ENCODE data around the gene THUMPD3. TPM values are rescaled to one million over a fixed set of nuclear protein-coding genes. Genes with fewer than 3 reads are reported as not detected.

The THUMPD3 gene
- total and polyA plus RNA-seq, 9 of the 15 experiments (the other 6 are each of a cell fraction or from before 2014, with no cell fraction given) = 58.3 to 132 (median 113) TPM

- TF ChIP-seq ZBTB40 (IDR thresholded peaks at IDR 0.05) (peak; percentile 90), ZBTB40 (CRISPR knock-in tag; IDR thresholded peaks at IDR 0.05) (no peak), CHD4 (IDR thresholded peaks at IDR 0.05; ENCODE audit: insufficient read depth, insufficient replicate concordance, low read depth, low read length, poor library complexity, severe bottlenecking) (no peak), ZBTB7A (IDR thresholded peaks at IDR 0.05; ENCODE audit: borderline replicate concordance, control insufficient read depth, low read depth, low read length) (peak; percentile 36; the same call in 1 of the 2 replicates), MXI1 (IDR thresholded peaks at IDR 0.05; ENCODE audit: low read depth, low read length) (peak; percentile 56; the same call in 1 of the 2 replicates), MEF2D (tag; conservative IDR thresholded peaks at IDR 0.05; ENCODE audit: low read depth) (no peak), CCNT2 (IDR thresholded peaks at IDR 0.05; ENCODE audit: borderline replicate concordance, extremely low read depth, insufficient read length, low read depth, low read length) (peak; percentile 97), YY1 (IDR thresholded peaks at IDR 0.05; ENCODE audit: borderline replicate concordance in 1 of 3, control insufficient read depth in 1 of 3, extremely low read depth in 1 of 3, insufficient read depth in 3 of 3, insufficient read length in 1 of 3, insufficient replicate concordance in 2 of 3, low read depth in 1 of 3, low read length in 2 of 3) (peak; percentile 62 to 91 (median 74)), RFX5 (IDR thresholded peaks at IDR 0.05; ENCODE audit: low read depth, low read length) (0 out of 2 replicates have a peak, but pooled peaks have one; percentile 36), ID3 (CRISPR knock-in tag; IDR thresholded peaks at IDR 0.05) (no peak), ID3 (tag; IDR thresholded peaks at IDR 0.05) (peak; percentile 42; the same call in 1 of the 2 replicates), HNRNPLL (IDR thresholded peaks at IDR 0.05; ENCODE audit: low read depth, low read length, poor library complexity, severe bottlenecking) (peak; percentile 82), HNRNPK (IDR thresholded peaks at IDR 0.05; ENCODE audit: low read depth, low read length, poor library complexity, severe bottlenecking) (peak; percentile 54), ZFX (CRISPR knock-in tag; IDR thresholded peaks at IDR 0.05) (peak; percentile 86), GTF2F1 (IDR thresholded peaks at IDR 0.05; ENCODE audit: low read depth, low read length) (peak; percentile 48; the same call in 1 of the 2 replicates), MAZ (CRISPR knock-in tag; conservative IDR thresholded peaks at IDR 0.05 in 1 of 2, IDR thresholded peaks at IDR 0.05 in 1 of 2) (peak; percentile 71 to 98)
These were observed 33.9 kb downstream of the THUMPD3 start (continued) for GRCh38 chr3:9396632-9397331.
